Measurements from ENCODE around the gene KIRREL1.

Gene KIRREL1

DNA sequence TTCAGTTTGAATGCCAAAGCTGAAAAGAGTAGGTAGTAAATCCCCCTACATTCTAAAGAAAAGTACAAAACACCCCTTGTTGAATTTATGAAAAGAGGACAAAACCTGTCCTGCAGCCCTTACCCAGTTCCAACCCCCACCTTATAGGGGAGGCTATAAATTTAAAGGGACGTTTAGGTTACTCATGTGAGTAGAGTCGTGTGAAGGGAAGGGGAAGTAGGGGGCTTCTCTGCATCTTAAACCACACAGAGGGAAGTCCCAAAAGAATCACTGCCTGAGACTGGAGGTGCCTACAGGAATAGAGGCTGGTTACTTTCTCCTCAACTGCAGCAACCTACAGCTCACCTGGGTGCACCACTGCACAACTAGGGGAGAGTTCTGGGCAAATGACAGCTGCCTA is 36.7 kb upstream of the KIRREL1 start:
- Histone ChIP-seq H3K9me3 (ENCODE audit: control insufficient read depth, low read length) (no peaks in the 10 kb centered on the region), H2BK5ac (ENCODE audit: low read depth, low read length, poor library complexity, severe bottlenecking) (no peak overlapping the region), H3K4me2 (ENCODE audit: low read length, poor library complexity, severe bottlenecking) (no peak overlapping the region), H3K9ac (ENCODE audit: low read length) (no peak overlapping the region), H4K8ac (ENCODE audit: low read length) (no peak overlapping the region), H3K4me1 (ENCODE audit: control insufficient read depth, insufficient read depth, low read depth, low read length) (peaks cover 2% of the 10 kb centered on the region), H2BK15ac (ENCODE audit: low read depth, poor library complexity, severe bottlenecking) (no peak overlapping the region), H3K79me1 (replicated peaks; ENCODE audit: low read length, poor library complexity, severe bottlenecking) (no peaks in the 10 kb centered on the region), H3K14ac (ENCODE audit: low read length in 2 of 2) (no peak overlapping the region), H3K4me3 (ENCODE audit: insufficient read depth in 1 of 2, low read depth in 1 of 2, low read length in 2 of 2) (no peak overlapping the region), H2AFZ (ENCODE audit: low read depth, low read length) (no peak overlapping the region), H4K91ac (ENCODE audit: low read length) (no peak overlapping the region), H3K18ac (ENCODE audit: low read depth in 1 of 2, low read length in 2 of 2) (no peak overlapping the region), H2BK120ac (ENCODE audit: low read depth, low read length) (no peak overlapping the region), H3K27ac (ENCODE audit: low read length, poor library complexity, severe bottlenecking) (no peak overlapping the region), H3K36me3 (ENCODE audit: control insufficient read depth in 1 of 2, insufficient read depth in 2 of 2, low read depth in 1 of 2, low read length in 2 of 2) (no peaks in the 10 kb centered on the region), H3K4ac (ENCODE audit: low read depth in 1 of 2, low read length in 2 of 2) (no peak overlapping the region), H3K23ac (ENCODE audit: low read length in 2 of 2) (no peak overlapping the region), H2BK12ac (ENCODE audit: low read length in 2 of 2) (no peak overlapping the region), H3K27me3 (ENCODE audit: control insufficient read depth in 1 of 2, insufficient read depth in 1 of 2, low read length in 2 of 2) (peaks cover 4 to 51% of the 10 kb centered on the region in 2 experiments), H2AK5ac (ENCODE audit: low read length, severe bottlenecking) (no peak overlapping the region)
- no peak for DNase-seq
- WGBS = 20% methylated on average over 1 of the region's 2 CpGs

DNA sequence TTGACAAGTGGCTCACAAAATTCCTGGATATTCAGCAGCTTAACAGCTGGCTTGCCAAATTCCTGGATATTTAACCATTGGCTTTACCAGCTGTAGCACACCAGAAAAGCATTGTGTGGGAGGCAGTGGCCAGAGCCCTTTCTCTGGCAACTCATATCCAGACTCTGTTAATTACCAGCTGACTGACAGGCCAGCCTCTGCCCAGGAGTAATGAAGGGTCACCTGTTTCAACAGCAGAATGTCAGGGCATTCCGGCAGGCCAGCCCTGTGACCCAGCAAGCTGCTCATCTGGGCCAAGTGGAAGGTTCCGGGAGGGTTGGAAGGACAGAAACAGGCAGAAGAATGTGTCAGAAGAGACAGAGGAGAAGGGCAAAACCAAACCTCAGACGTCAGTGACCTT is 35.2 kb upstream of the KIRREL1 start:
- no peak overlapping the region for H3K18ac ChIP-seq (ENCODE audit: low read depth in 1 of 2, low read length in 2 of 2)
- no peak overlapping the region for H4K91ac ChIP-seq (ENCODE audit: low read length)
- no peak overlapping the region for H3K4me3 ChIP-seq (ENCODE audit: insufficient read depth in 1 of 2, low read depth in 1 of 2, low read length in 2 of 2)
- no peak overlapping the region for H2BK120ac ChIP-seq (ENCODE audit: low read depth, low read length)
- no peak overlapping the region for H3K23ac ChIP-seq (ENCODE audit: low read length in 2 of 2)
- no peaks in the 10 kb centered on the region for H3K36me3 ChIP-seq (ENCODE audit: control insufficient read depth in 1 of 2, insufficient read depth in 2 of 2, low read depth in 1 of 2, low read length in 2 of 2)
- no peak for DNase-seq
- no peak overlapping the region for H3K4me2 ChIP-seq (ENCODE audit: low read length, poor library complexity, severe bottlenecking)
- WGBS = 75% methylated on average over 2 of the region's 3 CpGs
- peaks cover 9% of the 10 kb centered on the region for H3K4me1 ChIP-seq (ENCODE audit: control insufficient read depth, insufficient read depth, low read depth, low read length)
- no peak overlapping the region for H2BK15ac ChIP-seq (ENCODE audit: low read depth, poor library complexity, severe bottlenecking)
- no peaks in the 10 kb centered on the region for H3K79me1 ChIP-seq (replicated peaks; ENCODE audit: low read length, poor library complexity, severe bottlenecking)
- no peak overlapping the region for H3K4ac ChIP-seq (ENCODE audit: low read depth in 1 of 2, low read length in 2 of 2)
- peaks cover 0 to 38% of the 10 kb centered on the region in 2 experiments for H3K27me3 ChIP-seq (ENCODE audit: control insufficient read depth in 1 of 2, insufficient read depth in 1 of 2, low read length in 2 of 2)
- no peaks in the 10 kb centered on the region for H3K9me3 ChIP-seq (ENCODE audit: control insufficient read depth, low read length)
- H3K9ac ChIP-seq (ENCODE audit: low read length) = no peak overlapping the region
- no peak overlapping the region for H2BK12ac ChIP-seq (ENCODE audit: low read length in 2 of 2)
- no peak overlapping the region for H2AFZ ChIP-seq (ENCODE audit: low read depth, low read length)
- H2BK5ac ChIP-seq (ENCODE audit: low read depth, low read length, poor library complexity, severe bottlenecking) = no peak overlapping the region
- H2AK5ac ChIP-seq (ENCODE audit: low read length, severe bottlenecking) = no peak overlapping the region
- H4K8ac ChIP-seq (ENCODE audit: low read length) = no peak overlapping the region
- H3K14ac ChIP-seq (ENCODE audit: low read length in 2 of 2) = no peak overlapping the region
- H3K27ac ChIP-seq (ENCODE audit: low read length, poor library complexity, severe bottlenecking) = no peak overlapping the region

DNA sequence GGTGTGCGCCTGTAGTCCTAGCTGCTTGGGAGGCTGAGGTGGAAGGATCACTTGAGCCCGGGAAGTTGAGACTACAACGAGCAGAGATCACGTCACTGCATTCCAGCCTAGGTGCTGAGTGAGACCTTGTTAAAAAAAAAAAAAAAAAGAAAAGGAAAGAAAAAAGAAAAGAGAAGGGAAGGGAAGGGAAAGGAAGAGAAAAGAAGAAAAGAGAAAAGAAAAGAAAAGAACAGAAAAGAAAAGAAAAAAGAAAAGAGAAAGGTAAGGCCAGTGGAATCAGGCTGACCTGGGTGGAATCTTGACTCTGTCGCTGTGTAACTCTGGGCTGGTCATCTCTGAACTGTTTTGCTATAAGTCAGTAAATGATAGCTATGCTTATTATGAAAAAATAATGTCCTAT is 33.7 kb upstream of the KIRREL1 start:
- no peak overlapping the region for H2BK12ac ChIP-seq (ENCODE audit: low read length in 2 of 2)
- no peak overlapping the region for H2BK120ac ChIP-seq (ENCODE audit: low read depth, low read length)
- DNase-seq = no peak
- H3K27me3 ChIP-seq (ENCODE audit: control insufficient read depth in 1 of 2, insufficient read depth in 1 of 2, low read length in 2 of 2) = peaks cover 0 to 34% of the 10 kb centered on the region in 2 experiments
- no peak overlapping the region for H2AFZ ChIP-seq (ENCODE audit: low read depth, low read length)
- H3K14ac ChIP-seq (ENCODE audit: low read length in 2 of 2) = no peak overlapping the region
- peaks cover 2% of the 10 kb centered on the region for H3K79me1 ChIP-seq (replicated peaks; ENCODE audit: low read length, poor library complexity, severe bottlenecking)
- H4K8ac ChIP-seq (ENCODE audit: low read length) = no peak overlapping the region
- H3K36me3 ChIP-seq (ENCODE audit: control insufficient read depth in 1 of 2, insufficient read depth in 2 of 2, low read depth in 1 of 2, low read length in 2 of 2) = no peaks in the 10 kb centered on the region
- no peaks in the 10 kb centered on the region for H3K9me3 ChIP-seq (ENCODE audit: control insufficient read depth, low read length)
- H4K91ac ChIP-seq (ENCODE audit: low read length) = no peak overlapping the region
- no peak overlapping the region for H3K9ac ChIP-seq (ENCODE audit: low read length)
- no peak overlapping the region for H3K18ac ChIP-seq (ENCODE audit: low read depth in 1 of 2, low read length in 2 of 2)
- no peak overlapping the region for H3K27ac ChIP-seq (ENCODE audit: low read length, poor library complexity, severe bottlenecking)
- H3K4ac ChIP-seq (ENCODE audit: low read depth in 1 of 2, low read length in 2 of 2) = no peak overlapping the region
- H3K4me2 ChIP-seq (ENCODE audit: low read length, poor library complexity, severe bottlenecking) = no peak overlapping the region
- no peak overlapping the region for H3K23ac ChIP-seq (ENCODE audit: low read length in 2 of 2)
- H2BK5ac ChIP-seq (ENCODE audit: low read depth, low read length, poor library complexity, severe bottlenecking) = no peak overlapping the region
- H2AK5ac ChIP-seq (ENCODE audit: low read length, severe bottlenecking) = no peak overlapping the region
- H2BK15ac ChIP-seq (ENCODE audit: low read depth, poor library complexity, severe bottlenecking) = no peak overlapping the region
- H3K4me1 ChIP-seq (ENCODE audit: control insufficient read depth, insufficient read depth, low read depth, low read length) = peaks cover 17% of the 10 kb centered on the region
- 89% methylated on average over 5 of the region's 5 CpGs for WGBS
- no peak overlapping the region for H3K4me3 ChIP-seq (ENCODE audit: insufficient read depth in 1 of 2, low read depth in 1 of 2, low read length in 2 of 2)

DNA sequence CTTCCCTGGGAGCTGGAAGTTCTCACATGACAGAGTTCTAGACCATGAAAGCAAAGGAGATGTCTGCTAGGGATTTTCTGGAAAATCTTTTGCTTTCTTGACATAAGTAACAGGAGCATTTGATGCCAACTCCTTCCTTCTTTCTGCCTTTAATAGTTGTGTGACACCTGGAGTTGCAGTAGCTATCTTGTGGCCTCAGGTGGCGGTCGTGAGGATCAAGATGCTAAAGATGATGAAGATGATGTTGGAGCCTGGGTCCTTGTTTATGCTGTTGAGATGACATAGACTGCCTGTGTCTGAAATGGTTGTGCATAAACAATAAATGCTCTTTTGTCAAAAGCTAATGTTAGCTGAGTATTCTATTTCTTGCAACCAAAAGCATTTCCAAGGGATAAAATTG is 32.7 kb upstream of the KIRREL1 start:
- Histone ChIP-seq H3K18ac (ENCODE audit: low read depth in 1 of 2, low read length in 2 of 2) (no peak overlapping the region), H4K8ac (ENCODE audit: low read length) (no peak overlapping the region), H2BK15ac (ENCODE audit: low read depth, poor library complexity, severe bottlenecking) (no peak overlapping the region), H4K91ac (ENCODE audit: low read length) (no peak overlapping the region), H3K4me3 (ENCODE audit: insufficient read depth in 1 of 2, low read depth in 1 of 2, low read length in 2 of 2) (no peak overlapping the region), H3K23ac (ENCODE audit: low read length in 2 of 2) (no peak overlapping the region), H2BK120ac (ENCODE audit: low read depth, low read length) (no peak overlapping the region), H3K4ac (ENCODE audit: low read depth in 1 of 2, low read length in 2 of 2) (no peak overlapping the region), H3K79me1 (replicated peaks; ENCODE audit: low read length, poor library complexity, severe bottlenecking) (peaks cover 2% of the 10 kb centered on the region), H2AK5ac (ENCODE audit: low read length, severe bottlenecking) (no peak overlapping the region), H3K4me1 (ENCODE audit: control insufficient read depth, insufficient read depth, low read depth, low read length) (peaks cover 25% of the 10 kb centered on the region), H3K4me2 (ENCODE audit: low read length, poor library complexity, severe bottlenecking) (no peak overlapping the region), H3K9ac (ENCODE audit: low read length) (no peak overlapping the region), H2AFZ (ENCODE audit: low read depth, low read length) (no peak overlapping the region), H3K9me3 (ENCODE audit: control insufficient read depth, low read length) (no peaks in the 10 kb centered on the region), H2BK12ac (ENCODE audit: low read length in 2 of 2) (no peak overlapping the region), H3K36me3 (ENCODE audit: control insufficient read depth in 1 of 2, insufficient read depth in 2 of 2, low read depth in 1 of 2, low read length in 2 of 2) (no peaks in the 10 kb centered on the region), H2BK5ac (ENCODE audit: low read depth, low read length, poor library complexity, severe bottlenecking) (no peak overlapping the region), H3K27me3 (ENCODE audit: control insufficient read depth in 1 of 2, insufficient read depth in 1 of 2, low read length in 2 of 2) (peaks cover 0 to 34% of the 10 kb centered on the region in 2 experiments), H3K14ac (ENCODE audit: low read length in 2 of 2) (no peak overlapping the region), H3K27ac (ENCODE audit: low read length, poor library complexity, severe bottlenecking) (no peak overlapping the region)
- no peak for DNase-seq
- 54% methylated on average over 2 of the region's 2 CpGs for WGBS

Measured in mesenchymal stem cell (in vitro differentiated cells and primary cell).